ENCODE results near the gene WLS.

DNA sequence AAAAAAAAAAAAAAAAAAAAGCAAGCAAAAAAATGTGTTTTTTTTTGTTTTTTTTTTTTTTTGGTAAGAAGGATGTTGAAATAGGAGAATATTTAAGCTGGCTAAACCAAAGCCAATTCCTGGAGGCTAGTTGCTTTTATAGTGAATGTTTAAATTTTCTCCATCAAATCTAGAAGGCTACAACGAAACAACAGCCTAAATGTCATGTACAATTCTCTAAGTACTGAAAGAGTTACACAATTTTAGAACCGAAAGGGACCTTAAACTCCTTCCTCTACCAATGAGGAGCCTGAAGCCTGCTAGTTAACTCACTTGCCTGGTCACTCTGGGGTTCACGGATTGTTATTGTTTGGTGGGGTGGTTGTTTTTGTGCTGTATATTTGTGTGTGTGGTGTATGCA, 3.5 kb downstream of the WLS start:
- TF ChIP-seq, protein P1, sequence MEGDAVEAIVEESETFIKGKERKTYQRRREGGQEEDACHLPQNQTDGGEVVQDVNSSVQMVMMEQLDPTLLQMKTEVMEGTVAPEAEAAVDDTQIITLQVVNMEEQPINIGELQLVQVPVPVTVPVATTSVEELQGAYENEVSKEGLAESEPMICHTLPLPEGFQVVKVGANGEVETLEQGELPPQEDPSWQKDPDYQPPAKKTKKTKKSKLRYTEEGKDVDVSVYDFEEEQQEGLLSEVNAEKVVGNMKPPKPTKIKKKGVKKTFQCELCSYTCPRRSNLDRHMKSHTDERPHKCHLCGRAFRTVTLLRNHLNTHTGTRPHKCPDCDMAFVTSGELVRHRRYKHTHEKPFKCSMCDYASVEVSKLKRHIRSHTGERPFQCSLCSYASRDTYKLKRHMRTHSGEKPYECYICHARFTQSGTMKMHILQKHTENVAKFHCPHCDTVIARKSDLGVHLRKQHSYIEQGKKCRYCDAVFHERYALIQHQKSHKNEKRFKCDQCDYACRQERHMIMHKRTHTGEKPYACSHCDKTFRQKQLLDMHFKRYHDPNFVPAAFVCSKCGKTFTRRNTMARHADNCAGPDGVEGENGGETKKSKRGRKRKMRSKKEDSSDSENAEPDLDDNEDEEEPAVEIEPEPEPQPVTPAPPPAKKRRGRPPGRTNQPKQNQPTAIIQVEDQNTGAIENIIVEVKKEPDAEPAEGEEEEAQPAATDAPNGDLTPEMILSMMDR (IDR thresholded peaks at IDR 0.05) = no peak
- no peak for TF ChIP-seq POLR2A (IDR thresholded peaks at IDR 0.05)

All from lower leg skin (tissue), 3 donors.